ENCODE data around the gene ALDH5A1.

The ALDH5A1 gene

DNA sequence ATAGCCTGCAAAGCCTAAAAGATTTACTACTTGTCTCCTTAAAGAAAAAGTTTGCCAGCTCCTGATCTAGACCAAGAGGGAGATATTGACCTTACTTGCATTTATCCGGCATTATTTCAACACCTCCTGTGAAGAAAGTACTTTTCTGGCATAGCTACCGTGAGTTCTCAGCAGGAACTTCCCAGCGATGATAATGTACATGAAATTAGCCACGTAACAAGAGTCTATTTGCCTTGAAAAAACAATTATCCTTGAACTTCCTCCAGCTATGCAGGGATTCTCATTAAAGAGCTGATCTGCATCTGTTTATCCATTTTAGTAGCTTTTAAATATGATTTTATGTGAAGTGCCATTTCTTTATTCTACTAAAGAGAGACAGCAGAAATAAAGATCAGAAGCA lies 41.7 kb downstream of the ALDH5A1 start:
- no peaks in the 10 kb centered on the region for H3K36me3 ChIP-seq (ENCODE audit: insufficient read depth, low read length)
- no peak overlapping the region for H3K4me3 ChIP-seq (ENCODE audit: low read length)
- H3K9me3 ChIP-seq (replicated peaks; ENCODE audit: low read length): no peaks in the 10 kb centered on the region
- H3K4me1 ChIP-seq (ENCODE audit: control insufficient read depth, insufficient read depth, low read length): no peaks in the 10 kb centered on the region
- no peak overlapping the region for H3K4me2 ChIP-seq (ENCODE audit: low read length)
- no peaks in the 10 kb centered on the region for H3K27me3 ChIP-seq (ENCODE audit: control insufficient read depth, insufficient read depth, low read length)
- no peak overlapping the region for H3K9ac ChIP-seq (ENCODE audit: low read depth, low read length)

DNA sequence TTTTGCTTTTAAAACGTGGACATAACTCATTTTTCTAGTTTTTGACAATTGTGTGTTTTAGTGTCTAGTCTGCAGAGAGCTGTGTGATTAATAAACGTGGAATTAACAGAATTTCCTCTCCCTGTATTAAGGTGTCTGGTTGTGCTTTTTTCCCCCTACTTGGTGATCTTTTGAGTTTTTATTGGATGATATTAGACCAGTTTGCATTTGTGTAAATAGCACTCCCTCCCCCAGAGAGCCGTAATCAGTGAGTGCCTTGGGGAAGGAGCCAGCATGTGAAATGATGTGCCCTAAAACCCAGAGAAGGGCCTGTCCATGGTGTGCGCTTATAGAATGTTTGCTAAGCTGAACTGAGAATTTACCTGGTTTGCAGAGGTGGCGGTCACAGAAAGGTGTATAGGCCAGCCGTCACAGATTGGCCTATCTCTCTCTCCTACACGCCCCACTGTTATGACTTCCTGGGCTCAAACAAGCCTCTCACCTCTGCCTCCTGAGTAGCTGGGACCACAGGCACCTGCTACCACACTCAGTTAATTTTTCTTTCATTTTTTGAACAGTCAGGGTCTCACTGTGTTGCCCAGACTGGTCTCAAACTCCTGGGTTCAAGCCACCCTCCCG lies 42.4 kb downstream of the ALDH5A1 start:
- H3K4me2 ChIP-seq (ENCODE audit: low read length): no peak overlapping the region
- no peak overlapping the region for H3K4me3 ChIP-seq (ENCODE audit: low read length)
- H3K9ac ChIP-seq (ENCODE audit: low read depth, low read length): no peak overlapping the region
- H3K4me1 ChIP-seq (ENCODE audit: control insufficient read depth, insufficient read depth, low read length): no peaks in the 10 kb centered on the region
- H3K27me3 ChIP-seq (ENCODE audit: control insufficient read depth, insufficient read depth, low read length): no peaks in the 10 kb centered on the region
- no peaks in the 10 kb centered on the region for H3K36me3 ChIP-seq (ENCODE audit: insufficient read depth, low read length)
- no peaks in the 10 kb centered on the region for H3K9me3 ChIP-seq (replicated peaks; ENCODE audit: low read length)

DNA sequence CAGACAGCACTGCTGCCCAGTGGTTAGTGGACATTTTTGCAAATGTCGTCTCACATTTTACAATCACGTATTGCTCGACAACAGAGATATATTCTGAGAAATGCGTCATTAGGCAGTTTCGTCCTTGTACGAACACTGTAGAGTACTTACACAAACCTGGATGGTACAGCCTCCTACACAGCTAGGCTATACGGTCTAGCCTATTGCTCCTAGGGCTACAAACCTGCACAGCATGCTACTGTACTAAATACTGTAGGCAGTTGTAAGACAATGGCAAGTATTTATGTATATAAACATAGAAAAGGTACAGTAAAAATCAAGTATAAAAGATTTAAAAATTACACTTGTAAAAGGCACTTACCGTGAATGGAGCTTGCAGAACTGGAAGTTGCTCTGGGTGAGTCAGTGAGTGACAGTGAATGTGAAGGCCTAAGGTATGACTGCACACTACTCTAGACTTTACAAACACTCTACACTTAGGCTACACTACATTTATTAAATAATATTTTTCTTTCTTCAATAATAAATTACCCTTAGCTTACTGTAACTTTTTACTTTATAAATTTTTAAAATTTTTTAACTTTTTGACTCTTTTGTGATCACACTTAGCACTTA lies 43.1 kb downstream of the ALDH5A1 start:
- H3K9ac ChIP-seq (ENCODE audit: low read depth, low read length): no peak overlapping the region
- no peak overlapping the region for H3K4me2 ChIP-seq (ENCODE audit: low read length)
- H3K9me3 ChIP-seq (replicated peaks; ENCODE audit: low read length): no peaks in the 10 kb centered on the region
- H3K4me3 ChIP-seq (ENCODE audit: low read length): no peak overlapping the region
- no peaks in the 10 kb centered on the region for H3K27me3 ChIP-seq (ENCODE audit: control insufficient read depth, insufficient read depth, low read length)
- no peaks in the 10 kb centered on the region for H3K36me3 ChIP-seq (ENCODE audit: insufficient read depth, low read length)
- H3K4me1 ChIP-seq (ENCODE audit: control insufficient read depth, insufficient read depth, low read length): no peaks in the 10 kb centered on the region

DNA sequence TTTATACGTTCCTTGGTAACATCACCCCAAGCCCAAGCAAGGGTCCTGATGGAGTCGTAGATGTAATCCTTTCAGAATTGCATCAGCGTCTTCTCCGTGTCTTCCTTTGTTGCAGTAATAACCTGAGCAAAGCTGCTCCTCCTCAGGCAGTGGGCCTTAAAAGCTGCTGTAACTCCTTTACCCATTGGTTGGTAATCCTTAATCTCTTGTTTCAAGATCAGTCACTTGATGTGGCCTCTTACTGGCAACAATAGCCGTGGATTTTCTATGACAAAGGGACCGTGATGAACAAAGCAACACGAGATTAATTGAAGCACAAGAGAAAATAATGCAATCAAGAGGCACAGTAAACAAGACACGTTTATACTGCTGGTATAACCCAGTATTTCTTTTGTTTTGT lies 44.6 kb downstream of the ALDH5A1 start:
- H3K36me3 ChIP-seq (ENCODE audit: insufficient read depth, low read length): no peaks in the 10 kb centered on the region
- no peaks in the 10 kb centered on the region for H3K9me3 ChIP-seq (replicated peaks; ENCODE audit: low read length)
- H3K4me1 ChIP-seq (ENCODE audit: control insufficient read depth, insufficient read depth, low read length): no peaks in the 10 kb centered on the region
- no peak overlapping the region for H3K4me3 ChIP-seq (ENCODE audit: low read length)
- no peak overlapping the region for H3K4me2 ChIP-seq (ENCODE audit: low read length)
- no peaks in the 10 kb centered on the region for H3K27me3 ChIP-seq (ENCODE audit: control insufficient read depth, insufficient read depth, low read length)
- H3K9ac ChIP-seq (ENCODE audit: low read depth, low read length): no peak overlapping the region

DNA sequence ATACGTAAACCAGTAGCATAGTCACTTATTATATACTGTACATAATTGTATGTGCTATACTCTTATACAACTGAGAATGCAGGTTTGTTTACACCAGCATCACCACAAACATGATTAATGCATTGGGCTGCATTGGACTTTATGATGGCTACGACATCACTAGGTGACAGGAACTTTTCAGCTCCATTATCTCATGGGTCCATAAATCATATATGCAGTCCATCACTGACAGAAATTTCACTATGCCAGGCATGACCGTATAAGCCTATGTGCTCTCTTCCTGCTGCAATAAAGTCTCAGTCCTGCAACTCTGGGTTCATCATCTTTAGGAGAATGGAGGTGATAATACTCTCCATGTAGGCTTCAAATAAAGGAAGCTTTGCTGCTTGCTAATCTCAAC lies 45.4 kb downstream of the ALDH5A1 start:
- Histone ChIP-seq H3K4me2 (ENCODE audit: low read length) (no peak overlapping the region), H3K4me3 (ENCODE audit: low read length) (no peak overlapping the region), H3K27me3 (ENCODE audit: control insufficient read depth, insufficient read depth, low read length) (no peaks in the 10 kb centered on the region), H3K4me1 (ENCODE audit: control insufficient read depth, insufficient read depth, low read length) (no peaks in the 10 kb centered on the region), H3K9ac (ENCODE audit: low read depth, low read length) (no peak overlapping the region), H3K9me3 (replicated peaks; ENCODE audit: low read length) (no peaks in the 10 kb centered on the region), H3K36me3 (ENCODE audit: insufficient read depth, low read length) (no peaks in the 10 kb centered on the region)

DNA sequence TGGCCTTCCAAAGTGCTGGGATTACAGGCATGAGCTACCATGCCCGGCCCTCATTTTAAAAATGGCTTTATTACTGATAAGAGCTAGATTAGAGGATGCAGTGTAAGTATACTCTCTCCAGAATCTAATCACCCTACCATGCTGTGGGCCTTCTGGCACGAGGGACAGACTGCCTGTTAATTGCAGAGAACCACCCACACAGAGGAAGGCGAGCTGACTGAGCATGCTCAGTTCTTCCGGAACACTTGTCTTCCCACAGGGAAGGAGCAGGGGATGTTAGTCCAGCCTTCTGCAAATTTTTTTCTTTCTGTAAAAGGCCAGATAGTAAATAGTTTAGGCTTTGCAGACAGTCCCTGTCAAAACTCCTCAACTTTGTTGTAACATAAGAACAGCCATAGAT lies 48.9 kb downstream of the ALDH5A1 start:
- no peaks in the 10 kb centered on the region for H3K36me3 ChIP-seq (ENCODE audit: insufficient read depth, low read length)
- no peaks in the 10 kb centered on the region for H3K9me3 ChIP-seq (replicated peaks; ENCODE audit: low read length)
- no peaks in the 10 kb centered on the region for H3K4me1 ChIP-seq (ENCODE audit: control insufficient read depth, insufficient read depth, low read length)
- H3K27me3 ChIP-seq (ENCODE audit: control insufficient read depth, insufficient read depth, low read length): peaks cover 7% of the 10 kb centered on the region
- no peak overlapping the region for H3K4me2 ChIP-seq (ENCODE audit: low read length)
- no peak overlapping the region for H3K4me3 ChIP-seq (ENCODE audit: low read length)
- no peak overlapping the region for H3K9ac ChIP-seq (ENCODE audit: low read depth, low read length)

DNA sequence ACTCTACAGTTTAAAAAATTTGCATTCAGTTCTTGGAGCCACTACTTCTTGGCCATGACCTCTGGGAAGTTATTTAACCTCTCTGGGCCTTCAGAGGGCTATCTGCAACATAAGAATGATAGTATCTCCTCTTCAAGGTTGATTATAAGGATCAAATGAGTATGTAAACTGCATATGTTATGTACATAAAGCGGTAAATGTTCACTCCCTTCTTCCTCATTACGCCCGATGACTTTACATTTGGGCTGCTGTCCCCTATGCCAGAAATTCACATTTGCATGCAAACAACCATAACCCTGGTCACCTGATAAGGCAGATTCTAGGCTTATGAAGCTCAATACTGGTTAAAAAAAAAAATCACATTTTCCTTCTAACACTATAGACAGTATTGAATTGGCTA lies 50.4 kb downstream of the ALDH5A1 start:
- H3K4me3 ChIP-seq (ENCODE audit: low read length): no peak overlapping the region
- H3K27me3 ChIP-seq (ENCODE audit: control insufficient read depth, insufficient read depth, low read length): peaks cover 7% of the 10 kb centered on the region
- H3K4me2 ChIP-seq (ENCODE audit: low read length): no peak overlapping the region
- H3K4me1 ChIP-seq (ENCODE audit: control insufficient read depth, insufficient read depth, low read length): no peaks in the 10 kb centered on the region
- no peak overlapping the region for H3K9ac ChIP-seq (ENCODE audit: low read depth, low read length)
- no peaks in the 10 kb centered on the region for H3K36me3 ChIP-seq (ENCODE audit: insufficient read depth, low read length)
- no peaks in the 10 kb centered on the region for H3K9me3 ChIP-seq (replicated peaks; ENCODE audit: low read length)

DNA sequence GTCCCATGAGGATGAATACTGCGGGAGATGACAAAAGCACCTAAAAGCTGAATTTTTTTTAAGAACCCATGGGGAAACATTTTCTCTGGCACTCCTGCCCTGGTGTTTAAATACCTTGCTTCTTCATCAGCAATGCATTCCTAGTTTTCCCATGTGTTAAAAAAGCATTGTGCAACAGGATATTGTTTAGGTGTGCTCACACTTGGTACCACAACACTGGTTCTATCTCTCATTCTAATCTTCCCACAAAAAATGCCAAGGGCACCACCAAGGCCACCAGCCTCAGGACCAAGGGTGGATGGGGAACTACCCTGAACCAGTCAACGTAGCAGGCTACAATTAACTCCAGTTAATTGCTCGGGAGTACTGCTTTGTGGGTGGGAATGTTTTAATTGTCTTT lies 50.9 kb downstream of the ALDH5A1 start:
- no peak overlapping the region for H3K4me3 ChIP-seq (ENCODE audit: low read length)
- no peaks in the 10 kb centered on the region for H3K9me3 ChIP-seq (replicated peaks; ENCODE audit: low read length)
- H3K4me1 ChIP-seq (ENCODE audit: control insufficient read depth, insufficient read depth, low read length): no peaks in the 10 kb centered on the region
- no peak overlapping the region for H3K4me2 ChIP-seq (ENCODE audit: low read length)
- H3K9ac ChIP-seq (ENCODE audit: low read depth, low read length): no peak overlapping the region
- peaks cover 7% of the 10 kb centered on the region for H3K27me3 ChIP-seq (ENCODE audit: control insufficient read depth, insufficient read depth, low read length)
- no peaks in the 10 kb centered on the region for H3K36me3 ChIP-seq (ENCODE audit: insufficient read depth, low read length)

DNA sequence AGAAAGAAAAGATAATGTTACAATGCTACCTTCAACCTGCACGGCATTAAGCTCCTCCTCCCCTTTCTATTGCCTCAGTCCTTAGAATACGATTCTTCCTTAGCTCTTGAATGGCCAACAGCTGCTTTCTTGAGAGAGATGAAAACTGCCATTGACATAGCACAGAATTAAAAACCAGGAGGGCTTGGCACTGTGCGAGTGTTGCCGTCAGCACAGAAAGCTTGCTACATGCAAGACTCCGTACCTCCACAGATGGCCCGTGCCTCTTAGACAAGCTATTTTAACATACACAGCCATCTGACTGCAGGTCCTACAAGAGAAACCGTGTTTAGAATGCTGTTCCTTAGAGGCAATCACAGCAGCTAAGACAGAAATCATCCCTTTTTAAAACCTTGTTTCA lies 51.7 kb downstream of the ALDH5A1 start:
- H3K9me3 ChIP-seq (replicated peaks; ENCODE audit: low read length): no peaks in the 10 kb centered on the region
- no peaks in the 10 kb centered on the region for H3K4me1 ChIP-seq (ENCODE audit: control insufficient read depth, insufficient read depth, low read length)
- H3K4me3 ChIP-seq (ENCODE audit: low read length): no peak overlapping the region
- H3K4me2 ChIP-seq (ENCODE audit: low read length): no peak overlapping the region
- H3K9ac ChIP-seq (ENCODE audit: low read depth, low read length): no peak overlapping the region
- no peaks in the 10 kb centered on the region for H3K36me3 ChIP-seq (ENCODE audit: insufficient read depth, low read length)
- H3K27me3 ChIP-seq (ENCODE audit: control insufficient read depth, insufficient read depth, low read length): peaks cover 7% of the 10 kb centered on the region

DNA sequence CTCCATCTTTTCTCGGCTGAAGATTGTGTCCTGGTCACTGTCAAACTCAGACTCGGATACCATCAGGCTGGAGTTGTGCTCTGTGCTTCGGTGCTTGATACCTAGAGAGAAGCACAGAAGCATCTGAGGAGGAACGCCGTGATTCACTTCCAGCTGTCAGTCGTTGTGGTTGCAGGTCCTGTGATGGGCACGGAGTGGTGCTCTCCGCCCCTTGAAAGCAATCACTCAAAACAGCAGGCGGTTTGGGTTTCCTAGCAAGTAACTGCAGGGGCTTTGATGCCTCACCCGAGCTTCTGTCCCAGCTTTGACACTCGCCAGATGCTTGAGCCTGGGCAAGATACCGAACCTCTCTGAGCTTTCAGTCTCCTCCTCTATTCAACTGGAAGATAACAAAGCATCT lies 52.5 kb downstream of the ALDH5A1 start:
- no peak overlapping the region for H3K4me2 ChIP-seq (ENCODE audit: low read length)
- no peaks in the 10 kb centered on the region for H3K36me3 ChIP-seq (ENCODE audit: insufficient read depth, low read length)
- H3K27me3 ChIP-seq (ENCODE audit: control insufficient read depth, insufficient read depth, low read length): peaks cover 7% of the 10 kb centered on the region
- H3K9ac ChIP-seq (ENCODE audit: low read depth, low read length): no peak overlapping the region
- H3K4me3 ChIP-seq (ENCODE audit: low read length): no peak overlapping the region
- H3K9me3 ChIP-seq (replicated peaks; ENCODE audit: low read length): no peaks in the 10 kb centered on the region
- H3K4me1 ChIP-seq (ENCODE audit: control insufficient read depth, insufficient read depth, low read length): no peaks in the 10 kb centered on the region

DNA sequence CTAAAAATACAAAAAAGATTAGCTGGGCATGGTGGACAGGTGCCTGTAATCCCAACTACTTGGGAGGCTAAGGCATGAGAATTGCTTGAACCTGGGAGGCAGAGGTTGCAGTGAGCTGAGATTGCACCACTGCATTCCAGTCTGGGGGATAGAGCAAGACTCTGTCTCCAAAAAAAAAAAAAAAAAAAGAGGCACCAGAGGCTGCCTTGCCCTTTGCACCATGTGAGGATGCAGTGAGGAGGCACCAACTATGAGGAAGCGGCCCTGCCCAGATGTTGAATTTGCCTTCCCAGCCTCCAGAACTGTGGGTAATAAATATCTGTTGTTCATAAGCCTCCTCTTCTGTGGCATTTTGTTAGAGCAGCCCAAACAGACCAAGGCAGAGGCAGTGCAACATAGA lies 54.4 kb downstream of the ALDH5A1 start:
- Histone ChIP-seq H3K9ac (ENCODE audit: low read depth, low read length) (no peak overlapping the region), H3K9me3 (replicated peaks; ENCODE audit: low read length) (no peaks in the 10 kb centered on the region), H3K36me3 (ENCODE audit: insufficient read depth, low read length) (no peaks in the 10 kb centered on the region), H3K4me1 (ENCODE audit: control insufficient read depth, insufficient read depth, low read length) (no peaks in the 10 kb centered on the region), H3K4me3 (ENCODE audit: low read length) (no peak overlapping the region), H3K4me2 (ENCODE audit: low read length) (no peak overlapping the region), H3K27me3 (ENCODE audit: control insufficient read depth, insufficient read depth, low read length) (peaks cover 7% of the 10 kb centered on the region)

DNA sequence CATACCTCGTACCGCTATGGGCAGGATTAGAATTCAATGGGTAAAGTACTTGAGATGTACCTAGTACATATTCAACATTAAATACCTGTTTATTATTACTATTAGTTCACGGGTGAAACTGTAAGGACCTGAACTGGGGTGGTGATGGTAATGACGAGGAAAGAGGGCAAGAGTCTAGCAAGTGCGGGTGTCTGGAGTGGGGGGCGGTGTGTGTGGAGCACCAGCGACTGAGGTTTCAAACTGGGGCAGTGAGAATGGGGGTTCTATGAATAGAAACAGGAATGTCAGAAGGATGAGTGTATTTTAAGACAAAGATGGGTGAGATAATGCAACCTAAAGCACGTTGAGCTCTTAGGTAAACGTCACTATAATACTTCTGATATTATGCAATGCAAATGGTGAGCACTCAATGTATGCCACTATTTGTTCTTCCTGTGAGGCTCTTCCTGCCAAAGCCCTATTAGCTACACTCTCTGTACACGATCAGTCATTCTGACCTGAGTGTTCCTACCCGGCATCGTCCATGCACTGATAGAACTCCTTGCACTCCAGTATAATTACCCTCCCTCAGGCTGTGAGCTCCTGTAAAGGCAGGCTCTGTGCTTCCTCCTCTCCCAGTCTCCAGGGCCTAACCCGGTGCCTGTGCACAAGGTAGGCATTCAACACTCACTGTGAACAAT lies 55.0 kb downstream of the ALDH5A1 start:
- H3K9me3 ChIP-seq (replicated peaks; ENCODE audit: low read length): no peaks in the 10 kb centered on the region
- H3K4me1 ChIP-seq (ENCODE audit: control insufficient read depth, insufficient read depth, low read length): no peaks in the 10 kb centered on the region
- H3K36me3 ChIP-seq (ENCODE audit: insufficient read depth, low read length): no peaks in the 10 kb centered on the region
- no peak overlapping the region for H3K9ac ChIP-seq (ENCODE audit: low read depth, low read length)
- peaks cover 7% of the 10 kb centered on the region for H3K27me3 ChIP-seq (ENCODE audit: control insufficient read depth, insufficient read depth, low read length)
- H3K4me3 ChIP-seq (ENCODE audit: low read length): no peak overlapping the region
- no peak overlapping the region for H3K4me2 ChIP-seq (ENCODE audit: low read length)
